ELF-1 (cell line): ENCODE measurements around the gene ARPP19.
"Not testable (repeated sequence)": the region's sequence is repeated elsewhere in the genome, so short reads cannot be mapped to it uniquely, and the experiment has no call there.

Experiments used
- DNase-seq: peaks from one replicate; pipeline ENCODE4 v3.0.0-alpha.2; 2016; ENCODE audit warnings: low read depth, low spot score

The ARPP19 gene

DNA sequence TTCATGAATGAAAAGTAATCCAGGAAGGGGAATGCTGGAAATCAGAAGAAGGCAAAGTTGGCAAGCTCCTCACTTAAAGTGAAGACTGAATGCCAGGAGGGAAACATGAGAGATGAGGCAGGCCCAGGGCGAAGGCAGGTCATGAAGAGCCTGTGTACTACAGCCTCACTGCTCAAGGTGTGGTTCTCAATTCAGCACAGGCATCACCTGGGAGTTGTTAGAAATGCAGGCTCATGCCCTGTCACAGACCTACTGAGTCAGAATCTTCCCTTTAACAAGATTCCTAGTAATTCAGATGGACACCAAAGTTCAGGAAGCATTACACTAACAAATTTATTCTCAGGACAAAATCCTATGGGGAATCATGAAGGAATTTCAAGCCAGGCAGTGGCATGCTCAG, 54.3 kb downstream of the ARPP19 start:
- no peak for DNase-seq

DNA sequence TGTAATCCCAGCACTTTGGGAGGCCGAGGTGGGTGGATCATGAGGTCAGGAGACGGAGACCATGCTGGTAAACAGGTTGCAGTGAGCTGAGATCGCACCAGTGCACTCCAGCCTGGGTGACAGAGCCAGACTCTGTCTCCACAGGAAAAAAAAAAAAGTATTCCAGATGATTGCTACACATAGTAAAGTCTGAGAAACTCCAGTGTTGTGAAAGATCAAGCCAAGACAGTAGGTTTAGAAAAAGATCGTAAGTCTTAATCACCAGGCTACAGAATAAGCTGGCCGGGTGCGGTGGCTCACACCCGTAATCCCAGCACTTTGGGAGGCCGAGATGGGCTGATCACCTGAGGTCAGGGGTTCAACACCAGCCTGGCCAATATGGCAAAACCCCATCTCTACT, 56.0 kb downstream of the ARPP19 start:
- not testable (repeated sequence) for DNase-seq

DNA sequence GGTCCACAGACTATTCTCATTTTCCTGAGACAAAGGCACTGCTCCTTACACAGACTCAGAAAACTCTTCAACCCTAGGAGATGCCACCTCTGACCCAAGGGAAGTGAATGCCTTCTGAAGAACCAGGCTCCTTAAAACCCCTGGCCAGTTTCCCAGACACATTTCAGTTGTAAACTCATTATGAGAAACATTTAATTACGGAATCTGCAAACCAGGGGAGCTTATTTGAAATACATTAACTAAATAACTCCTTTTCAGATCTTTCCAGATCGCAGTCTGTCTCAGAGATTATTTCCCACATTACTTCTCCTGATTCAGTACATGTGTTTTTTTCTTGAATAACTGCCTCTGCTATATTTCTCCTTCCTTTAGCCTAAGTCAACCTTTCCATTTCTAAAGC, 57.7 kb downstream of the ARPP19 start:
- DNase-seq = no peak

DNA sequence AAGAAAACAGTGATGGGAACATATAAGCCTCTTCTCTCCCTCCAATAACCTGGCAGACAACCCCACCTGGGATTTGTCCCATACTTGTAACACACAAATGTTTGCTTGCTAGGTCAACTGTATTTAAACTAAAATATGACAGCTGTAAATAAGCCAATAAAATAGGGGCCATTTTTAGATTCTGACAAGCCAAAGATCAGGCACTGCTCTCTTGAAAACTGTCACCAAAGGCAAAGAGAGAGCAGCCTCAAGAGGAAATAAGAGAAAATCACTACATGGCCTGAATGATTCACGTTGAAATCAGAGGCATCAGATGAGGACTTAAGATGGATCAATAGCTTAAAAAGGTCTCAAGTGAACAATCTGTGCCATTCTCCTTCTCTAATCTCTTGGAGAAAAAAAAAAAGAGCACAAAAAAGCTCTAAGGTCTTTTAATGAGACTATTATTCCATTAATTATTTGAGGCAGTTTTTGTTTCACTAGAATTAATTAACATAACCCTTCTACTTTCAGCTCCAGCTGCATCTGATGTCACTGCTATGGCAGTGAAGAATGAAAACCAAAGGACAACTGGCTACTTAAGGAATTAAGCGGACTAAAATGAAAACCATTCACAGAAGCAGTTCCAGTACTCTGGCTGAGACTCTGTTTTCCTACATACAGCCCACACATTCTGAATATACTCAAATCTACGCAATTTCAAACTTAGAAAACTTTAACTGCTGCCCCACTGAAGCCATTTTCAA, 59.2 kb downstream of the ARPP19 start:
- no peak for DNase-seq

DNA sequence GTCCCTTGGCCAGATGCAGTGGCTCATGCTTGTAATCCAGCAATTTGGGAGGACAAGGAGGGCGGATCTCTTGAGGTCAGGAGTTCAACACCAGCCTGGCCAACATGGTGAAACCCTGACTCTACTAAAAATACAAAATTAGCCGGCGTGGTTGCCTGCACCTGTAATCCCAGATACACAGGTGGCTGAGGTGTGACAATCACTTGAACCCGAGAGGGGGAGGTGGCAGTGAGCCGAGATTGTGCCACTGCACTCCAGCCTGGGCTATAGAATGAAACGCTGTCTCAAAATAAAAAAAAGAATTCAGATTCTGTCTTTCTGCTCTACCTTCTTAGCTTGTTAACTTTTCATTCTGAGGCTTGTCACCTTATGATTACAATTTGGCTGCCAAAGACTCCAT, 62.3 kb downstream of the ARPP19 start:
- DNase-seq = no peak

DNA sequence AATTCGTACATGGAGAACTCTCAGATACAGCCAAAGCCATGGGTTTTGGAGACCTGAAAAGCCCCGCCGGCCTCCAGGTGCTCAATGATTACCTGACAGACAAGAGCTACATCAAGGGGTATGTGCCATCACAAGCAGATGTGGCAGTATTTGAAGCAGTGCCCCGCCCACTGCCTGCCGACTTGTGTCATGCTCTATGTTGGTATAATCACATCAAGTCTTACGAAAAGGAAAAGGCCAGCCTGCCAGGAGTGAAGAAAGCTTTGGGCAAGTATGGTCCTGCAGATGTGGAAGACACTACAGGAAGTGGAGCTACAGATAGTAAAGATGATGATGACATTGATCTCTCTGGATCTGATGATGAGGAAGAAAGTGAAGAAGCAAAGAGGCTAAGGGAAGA, 63.7 kb downstream of the ARPP19 start:
- DNase-seq = no peak

DNA sequence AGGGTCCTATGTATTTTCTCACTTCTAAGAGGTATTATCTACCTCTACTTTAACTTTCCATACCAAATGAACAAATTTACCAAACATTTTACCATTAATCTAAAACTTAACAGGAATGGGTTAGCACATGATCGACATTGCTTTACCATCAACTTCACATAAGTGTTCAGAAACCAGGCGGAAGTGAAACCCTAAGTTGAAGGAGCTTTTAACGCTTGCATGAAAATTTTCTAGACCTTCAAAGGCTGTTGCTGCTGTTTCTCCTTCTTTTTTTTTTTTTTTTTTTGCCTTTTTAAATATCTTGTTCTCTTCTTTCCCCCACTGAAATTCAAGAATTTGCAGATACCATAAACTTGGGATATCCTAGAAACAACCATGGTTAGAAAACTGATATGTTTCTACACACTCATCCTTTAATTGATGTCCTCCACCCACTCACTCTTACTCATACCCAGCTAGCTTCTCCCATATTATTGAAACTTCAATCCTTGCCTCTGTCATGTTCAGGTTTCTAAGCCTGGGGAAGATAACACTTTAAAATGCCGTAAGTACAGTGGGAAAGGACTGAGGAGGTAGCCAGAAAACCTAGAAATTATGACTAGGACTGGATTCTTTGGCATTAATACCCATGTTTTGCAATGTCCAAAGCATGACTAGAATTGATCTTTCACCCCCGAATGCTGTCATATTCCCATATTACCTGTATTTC, 64.9 kb downstream of the ARPP19 start:
- no peak for DNase-seq

DNA sequence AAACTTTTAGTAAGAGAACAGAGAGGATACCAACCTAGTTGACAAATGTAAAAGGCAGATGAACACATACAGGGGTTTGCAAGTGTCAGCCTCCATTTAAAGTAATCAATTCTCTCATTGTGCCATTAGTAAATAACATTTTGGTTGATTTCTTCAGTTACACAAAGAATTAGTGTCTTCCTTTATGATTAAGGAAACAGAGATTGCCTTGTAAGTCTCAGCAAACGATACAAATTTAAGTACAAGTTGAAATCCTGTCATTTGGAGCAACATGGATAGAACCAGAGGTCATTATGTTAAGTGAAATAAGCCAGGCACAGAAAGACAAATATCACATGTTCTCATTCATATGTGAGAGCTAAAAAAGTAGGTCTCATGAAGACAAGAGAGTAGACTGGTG, 66.2 kb downstream of the ARPP19 start:
- no peak for DNase-seq

DNA sequence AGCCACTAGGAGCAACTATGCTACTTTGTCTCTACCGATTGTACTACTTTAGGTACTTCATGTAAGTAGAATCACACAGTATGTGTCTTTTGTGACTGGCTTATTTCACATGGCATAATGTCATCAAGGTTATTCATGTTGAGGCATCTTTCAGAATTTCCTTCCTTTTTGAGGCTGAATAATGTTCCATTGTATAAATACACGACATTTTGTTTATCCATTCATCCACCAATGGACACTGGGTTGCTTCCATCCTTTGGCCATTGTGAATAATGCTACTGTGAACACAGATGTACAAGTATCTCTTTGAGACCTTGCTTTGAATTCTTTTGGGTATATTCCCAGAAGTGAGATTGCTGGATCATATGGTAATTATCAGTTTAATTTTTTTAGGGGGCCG, 69.3 kb downstream of the ARPP19 start:
- DNase-seq = no peak

DNA sequence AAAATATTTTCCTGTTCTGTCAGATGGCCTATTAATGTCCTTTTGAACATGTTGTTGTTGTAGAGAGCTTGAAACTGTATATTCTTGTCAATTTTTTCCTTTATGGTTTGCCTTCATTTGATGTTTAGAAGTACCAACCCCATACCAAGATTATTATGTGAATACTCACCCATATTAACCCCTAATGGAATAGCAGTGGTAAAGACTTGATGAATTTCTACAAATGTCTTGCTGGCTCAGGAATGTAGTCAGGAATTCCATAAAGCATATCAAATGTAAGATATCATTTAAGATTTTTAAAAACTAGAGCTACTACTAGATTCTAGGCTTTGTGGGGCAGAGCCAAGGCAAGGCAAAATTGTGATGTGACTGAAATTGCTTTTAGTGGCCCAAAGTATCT, 70.1 kb downstream of the ARPP19 start:
- DNase-seq = no peak
